ENCODE data around the gene ABI3BP. TPM values are rescaled to one million over a fixed set of nuclear protein-coding genes. Genes with fewer than 3 reads are reported as not detected.
"Not testable (repeated sequence)": the region's sequence is repeated elsewhere in the genome, so short reads cannot be mapped to it uniquely, and the experiment has no call there.

ABI3BP gene
- total and polyA plus RNA-seq, 11 donors: 7.8 to 96.6 (median 26.4) TPM

DNA sequence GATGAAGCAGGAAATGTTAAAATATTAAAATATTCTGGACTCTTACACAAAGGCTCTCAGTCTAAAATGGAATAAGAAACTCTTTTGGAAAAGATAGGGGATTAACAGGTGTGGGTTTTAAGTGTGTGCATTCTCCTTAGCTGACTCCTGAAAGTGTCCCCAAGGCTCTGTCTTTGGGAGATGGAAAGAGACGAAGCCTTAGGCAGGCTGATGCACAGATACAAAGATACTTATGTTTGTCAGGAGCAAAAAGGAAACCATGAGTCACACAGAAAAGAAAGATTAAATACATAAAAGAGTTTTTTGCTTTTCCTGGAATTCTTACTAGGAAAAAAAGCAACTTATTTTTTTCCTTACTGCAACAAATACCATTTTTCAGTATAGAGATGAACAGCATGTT lies 23.8 kb upstream of the ABI3BP start:
- peak in 2 of 4 donors; percentile 45 to 50 for ATAC-seq
- intact Hi-C loops (cut with DNase I): no loop called here
- WGBS, 4 donors: 39 to 50% (median 44%) methylated on average over 1 of the region's 1 CpG
- peak overlapping the region in 1 of 12 donors; percentile 12 for H3K4me3 ChIP-seq
- TF ChIP-seq, protein P1, sequence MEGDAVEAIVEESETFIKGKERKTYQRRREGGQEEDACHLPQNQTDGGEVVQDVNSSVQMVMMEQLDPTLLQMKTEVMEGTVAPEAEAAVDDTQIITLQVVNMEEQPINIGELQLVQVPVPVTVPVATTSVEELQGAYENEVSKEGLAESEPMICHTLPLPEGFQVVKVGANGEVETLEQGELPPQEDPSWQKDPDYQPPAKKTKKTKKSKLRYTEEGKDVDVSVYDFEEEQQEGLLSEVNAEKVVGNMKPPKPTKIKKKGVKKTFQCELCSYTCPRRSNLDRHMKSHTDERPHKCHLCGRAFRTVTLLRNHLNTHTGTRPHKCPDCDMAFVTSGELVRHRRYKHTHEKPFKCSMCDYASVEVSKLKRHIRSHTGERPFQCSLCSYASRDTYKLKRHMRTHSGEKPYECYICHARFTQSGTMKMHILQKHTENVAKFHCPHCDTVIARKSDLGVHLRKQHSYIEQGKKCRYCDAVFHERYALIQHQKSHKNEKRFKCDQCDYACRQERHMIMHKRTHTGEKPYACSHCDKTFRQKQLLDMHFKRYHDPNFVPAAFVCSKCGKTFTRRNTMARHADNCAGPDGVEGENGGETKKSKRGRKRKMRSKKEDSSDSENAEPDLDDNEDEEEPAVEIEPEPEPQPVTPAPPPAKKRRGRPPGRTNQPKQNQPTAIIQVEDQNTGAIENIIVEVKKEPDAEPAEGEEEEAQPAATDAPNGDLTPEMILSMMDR (IDR thresholded peaks at IDR 0.05): no peak
- TF ChIP-seq POLR2A (IDR thresholded peaks at IDR 0.05): no peak
- H3K9me3 ChIP-seq: peaks cover 0 to 6% (median 0%) of the 10 kb centered on the region in 12 donors
- H3K27me3 ChIP-seq: no peaks in the 10 kb centered on the region
- H3K36me3 ChIP-seq: no peaks in the 10 kb centered on the region
- peak overlapping the region in 7 of 12 donors; percentile 4 to 69 (median 37) for H3K27ac ChIP-seq
- no peak for DNase-seq
- peaks cover 0 to 5% (median 0%) of the 10 kb centered on the region in 12 donors for H3K4me1 ChIP-seq

DNA sequence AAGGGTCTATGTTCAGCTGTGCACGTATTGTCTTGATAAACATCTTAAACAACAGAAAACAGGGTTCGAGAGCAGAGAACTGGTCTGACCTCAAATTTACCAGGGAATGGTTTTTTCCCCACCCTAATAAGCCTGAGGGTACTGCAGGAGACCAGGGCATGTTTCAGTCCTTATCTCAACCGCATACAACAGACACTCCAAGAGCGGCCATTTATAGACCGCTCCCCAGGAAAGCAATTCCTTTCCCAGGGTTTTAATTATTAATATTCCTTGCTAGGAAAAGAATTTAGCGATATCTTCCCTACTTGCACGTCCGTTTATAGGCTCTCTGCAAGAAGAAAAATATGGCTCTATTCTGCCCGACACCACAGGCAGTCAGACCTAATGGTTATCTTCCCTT lies 19.1 kb upstream of the ABI3BP start:
- H3K27me3 ChIP-seq; H3K36me3 ChIP-seq; ATAC-seq; H3K27ac ChIP-seq; H3K4me3 ChIP-seq; intact Hi-C loops (cut with DNase I); H3K4me1 ChIP-seq; DNase-seq: not testable (repeated sequence)
- WGBS, 4 donors: 88 to 92% (median 92%) methylated on average over 8 to 9 of the region's 9 CpGs
- H3K9me3 ChIP-seq: peaks cover 0 to 14% (median 0%) of the 10 kb centered on the region in 12 donors

DNA sequence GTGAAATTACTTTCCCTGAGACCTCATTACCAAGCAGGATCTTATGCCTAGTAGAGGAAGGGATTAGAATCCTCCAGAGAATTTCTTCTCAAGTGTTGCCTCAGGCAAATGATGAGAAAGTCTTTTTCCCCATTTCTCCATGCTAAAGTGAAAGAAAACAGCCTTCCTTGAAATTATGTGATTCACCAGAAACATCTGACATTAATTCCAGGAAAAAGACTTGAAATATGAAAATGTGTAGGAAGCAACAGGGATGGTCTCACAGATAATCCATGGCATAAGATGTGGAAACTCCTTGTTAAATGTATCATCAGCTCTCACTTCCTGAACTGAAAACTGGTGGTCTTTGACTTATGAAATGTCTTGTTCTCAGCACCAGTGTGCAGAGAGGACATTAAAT lies 17.9 kb upstream of the ABI3BP start:
- intact Hi-C loops (cut with DNase I): no loop called here
- no peaks in the 10 kb centered on the region for H3K27me3 ChIP-seq
- no peak for ATAC-seq

DNA sequence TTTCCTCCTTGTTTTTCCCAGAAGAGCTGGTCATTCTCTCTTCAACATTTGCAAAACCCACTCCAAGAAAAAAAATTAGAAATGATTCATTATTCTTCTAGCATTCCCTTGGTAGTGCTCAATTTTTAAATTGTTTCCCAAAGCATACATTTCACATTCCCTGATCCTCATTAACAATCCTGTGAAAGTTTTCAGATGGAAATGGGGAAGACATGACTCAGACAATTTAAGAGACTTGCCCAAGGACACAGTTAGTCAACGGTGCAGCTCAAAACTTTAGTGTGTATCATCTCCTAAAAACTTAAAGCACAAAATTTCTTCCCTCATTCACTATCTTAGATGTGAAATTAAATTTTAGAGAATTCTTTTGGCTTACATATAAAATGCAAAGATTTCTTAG lies 17.1 kb upstream of the ABI3BP start:
- H3K36me3 ChIP-seq: no peaks in the 10 kb centered on the region
- intact Hi-C loops (cut with DNase I): no loop called here
- peaks cover 0 to 15% (median 0%) of the 10 kb centered on the region in 12 donors for H3K9me3 ChIP-seq
- TF ChIP-seq, protein P1 (IDR thresholded peaks at IDR 0.05): no peak
- TF ChIP-seq POLR2A (IDR thresholded peaks at IDR 0.05): no peak
- DNase-seq (no peak), ATAC-seq (peak in 1 of 4 donors; percentile 74)
- no peak overlapping the region for H3K4me3 ChIP-seq
- H3K4me1 ChIP-seq: no peaks in the 10 kb centered on the region
- 74 to 83% (median 79%) methylated on average over 1 of the region's 1 CpG for WGBS, 4 donors
- H3K27me3 ChIP-seq: no peaks in the 10 kb centered on the region
- H3K27ac ChIP-seq: peak overlapping the region in 1 of 12 donors; percentile 73

More for the DNA sequence above, 17.9 kb upstream of the ABI3BP start:
- H3K27ac ChIP-seq: peak overlapping the region in 1 of 12 donors; percentile 76
- TF ChIP-seq, protein P1 (IDR thresholded peaks at IDR 0.05): no peak
- no peak for TF ChIP-seq POLR2A (IDR thresholded peaks at IDR 0.05)
- peaks cover 0 to 15% (median 0%) of the 10 kb centered on the region in 12 donors for H3K9me3 ChIP-seq
- H3K4me3 ChIP-seq: no peak overlapping the region
- no peak for DNase-seq
- H3K4me1 ChIP-seq: no peaks in the 10 kb centered on the region
- no peaks in the 10 kb centered on the region for H3K36me3 ChIP-seq

DNA sequence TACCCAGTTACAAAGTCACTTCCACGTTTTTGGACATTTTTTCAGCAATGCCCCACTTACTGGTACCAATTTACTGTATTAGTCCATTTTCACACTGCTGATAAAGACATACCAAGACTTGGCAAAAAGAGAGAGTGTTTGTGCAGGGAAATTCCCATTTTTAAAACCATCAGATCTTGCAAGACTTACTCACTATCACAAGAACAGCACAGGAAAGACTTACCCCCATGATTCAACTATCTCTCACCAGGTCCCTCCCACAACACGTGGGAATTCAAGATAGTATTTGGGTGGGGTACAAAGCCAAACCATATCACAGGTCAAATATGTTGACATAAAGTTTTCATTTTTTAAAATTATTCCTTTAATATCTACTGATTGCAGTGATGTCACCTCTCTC lies 16.2 kb upstream of the ABI3BP start:
- no peaks in the 10 kb centered on the region for H3K27me3 ChIP-seq
- TF ChIP-seq POLR2A (IDR thresholded peaks at IDR 0.05): no peak
- TF ChIP-seq, protein P1 (IDR thresholded peaks at IDR 0.05): no peak
- H3K27ac ChIP-seq: peak overlapping the region in 1 of 12 donors; percentile 73
- ATAC-seq: no peak
- H3K4me3 ChIP-seq: no peak overlapping the region
- intact Hi-C loops (cut with DNase I): no loop called here
- peaks cover 0 to 22% (median 0%) of the 10 kb centered on the region in 12 donors for H3K9me3 ChIP-seq
- no peak for DNase-seq
- WGBS, 4 donors: 20 to 37% (median 25%) methylated on average over 2 of the region's 2 CpGs
- no peaks in the 10 kb centered on the region for H3K4me1 ChIP-seq
- no peaks in the 10 kb centered on the region for H3K36me3 ChIP-seq
